Suprapubic skin (tissue), 4 donors: ENCODE results near the gene C1orf167. TPM values are rescaled to one million over a fixed set of nuclear protein-coding genes. Genes with fewer than 3 reads are reported as not detected.

Experiments used
- DNase-seq, 2 donors: peaks; one replicate each; pipeline ENCODE4 v3.0.0-alpha.2; 2019; ENCODE audit warnings: low spot score in 2 of 2
- H3K27ac ChIP-seq: fragments of 200-600 bp; sonication (generic); one replicate; pipeline ENCODE4 v1.5.1; 2019
- H3K27me3 ChIP-seq: fragments of 200-600 bp; sonication (generic); one replicate; pipeline ENCODE4 v1.5.1; 2019
- H3K36me3 ChIP-seq: fragments of 200-600 bp; sonication (generic); one replicate; pipeline ENCODE4 v1.5.1; 2019
- H3K4me1 ChIP-seq: fragments of 200-600 bp; sonication (generic); one replicate; pipeline ENCODE4 v1.5.1; 2019
- H3K4me3 ChIP-seq: fragments of 200-600 bp; sonication (generic); one replicate; pipeline ENCODE4 v1.5.1; 2019; ENCODE audit warnings: mild to moderate bottlenecking
- H3K9me3 ChIP-seq: fragments of 200-600 bp; sonication (generic); one replicate; pipeline ENCODE4 v1.5.1; 2019
- CTCF ChIP-seq, 2 donors: fragments of 200-600 bp in 1 of 2; fragments of 450-650 bp in 1 of 2; sonication (generic) in 1 of 2; IDR thresholded peaks; one replicate each; pipeline ENCODE4 v1.5.1; 2016 to 2019; ENCODE audit warnings: antibody characterized with exemption in 2 of 2, mild to moderate bottlenecking in 1 of 2, moderate library complexity in 1 of 2
- EP300 ChIP-seq: sonication (generic); formaldehyde crosslinking; IDR thresholded peaks from one replicate; pipeline ENCODE4 v1.6.1; 2017; ENCODE audit warnings: antibody characterized with exemption
- POLR2A ChIP-seq, 2 donors: fragments of 450-650 bp; IDR thresholded peaks; one replicate each; pipeline ENCODE4 v1.6.1; 2017; ENCODE audit warnings: antibody characterized with exemption in 2 of 2, mild to moderate bottlenecking in 2 of 2, moderate library complexity in 2 of 2
- POLR2AphosphoS5 ChIP-seq, 3 donors: sonication (generic); formaldehyde crosslinking; IDR thresholded peaks; one replicate each; pipeline ENCODE4 v1.6.1; 2017; ENCODE audit warnings: antibody characterized with exemption in 3 of 3
- WGBS: methylation state at CpG from one replicate; pipeline ENCODE4 v1.1.5; 2018; 5-methylcytosine and 5-hydroxymethylcytosine counted together
- total RNA-seq, 4 donors: library from RNA; depleted of rRNA; stranded (reverse); fragments of >200 nt; gene quantifications; one replicate each; pipeline ENCODE4 v1.1.0, GENCODE V29; 2016

Gene C1orf167
- total RNA-seq, 4 donors from 2014 or later = 1.1 to 6.1 TPM; not detected in 2

- Histone ChIP-seq H3K27ac (no peak overlapping the region), H3K36me3 (peaks cover 61% of the 10 kb centered on the region)
These were observed 13.4 kb upstream of the C1orf167 start for GRCh38 chr1:11748294-11749202.

GRCh38 chr1:11749203-11749689, 12.7 kb upstream of the C1orf167 start:
- WGBS = 69% methylated on average over 9 of the region's 9 CpGs
- no peaks in the 10 kb centered on the region for H3K9me3 ChIP-seq
- H3K4me3 ChIP-seq = no peak overlapping the region
- H3K4me1 ChIP-seq = peaks cover 8% of the 10 kb centered on the region
- no peak overlapping the region for H3K27ac ChIP-seq
- no peaks in the 10 kb centered on the region for H3K27me3 ChIP-seq
- no peak for DNase-seq
- peaks cover 61% of the 10 kb centered on the region for H3K36me3 ChIP-seq
- TF ChIP-seq CTCF (IDR thresholded peaks at IDR 0.05) = peak; percentile 46 to 50
- no peak for TF ChIP-seq EP300
- TF ChIP-seq POLR2AphosphoS5 (IDR thresholded peaks at IDR 0.05) = no peak
- TF ChIP-seq POLR2A (IDR thresholded peaks at IDR 0.05) = no peak

More at GRCh38 chr1:11748294-11749202, 13.4 kb upstream of the C1orf167 start:
- TF ChIP-seq POLR2A (IDR thresholded peaks at IDR 0.05) (no peak), POLR2AphosphoS5 (IDR thresholded peaks at IDR 0.05) (no peak), EP300 (no peak), CTCF (IDR thresholded peaks at IDR 0.05) (no peak)
- Histone ChIP-seq H3K9me3 (no peaks in the 10 kb centered on the region), H3K4me3 (no peak overlapping the region), H3K27me3 (no peaks in the 10 kb centered on the region), H3K4me1 (peaks cover 8% of the 10 kb centered on the region)
- 92% methylated on average over 24 of the region's 27 CpGs for WGBS
- no peak for DNase-seq

- DNase-seq = no peak
- Histone ChIP-seq H3K9me3 (no peaks in the 10 kb centered on the region), H3K27ac (no peak overlapping the region), H3K27me3 (no peaks in the 10 kb centered on the region), H3K36me3 (peaks cover 60% of the 10 kb centered on the region), H3K4me3 (no peak overlapping the region), H3K4me1 (peaks cover 8% of the 10 kb centered on the region)
- TF ChIP-seq POLR2A (IDR thresholded peaks at IDR 0.05) (no peak), CTCF (IDR thresholded peaks at IDR 0.05) (no peak)
- WGBS = 100% methylated on average over 2 of the region's 15 CpGs
These were observed 12.0 kb upstream of the C1orf167 start for GRCh38 chr1:11749996-11750395.

- Histone ChIP-seq H3K36me3 (peaks cover 49% of the 10 kb centered on the region), H3K4me3 (no peak overlapping the region), H3K27ac (no peak overlapping the region), H3K4me1 (peaks cover 6% of the 10 kb centered on the region), H3K9me3 (no peaks in the 10 kb centered on the region), H3K27me3 (no peaks in the 10 kb centered on the region)
- TF ChIP-seq CTCF (IDR thresholded peaks at IDR 0.05) = no peak
- TF ChIP-seq POLR2AphosphoS5 (IDR thresholded peaks at IDR 0.05) = no peak
- TF ChIP-seq EP300 = no peak
- no peak for TF ChIP-seq POLR2A (IDR thresholded peaks at IDR 0.05)
- DNase-seq = no peak
- WGBS = 96% methylated on average over 4 of the region's 9 CpGs
These were observed 10.9 kb upstream of the C1orf167 start for GRCh38 chr1:11751087-11751486.

- H3K36me3 ChIP-seq = peaks cover 38% of the 10 kb centered on the region
- DNase-seq = no peak
- H3K27me3 ChIP-seq = no peaks in the 10 kb centered on the region
- TF ChIP-seq POLR2A (IDR thresholded peaks at IDR 0.05) (no peak), EP300 (no peak), POLR2AphosphoS5 (IDR thresholded peaks at IDR 0.05) (no peak), CTCF (IDR thresholded peaks at IDR 0.05) (no peak)
- no peaks in the 10 kb centered on the region for H3K9me3 ChIP-seq
- H3K4me3 ChIP-seq = no peak overlapping the region
- 64% methylated on average over 17 of the region's 17 CpGs for WGBS
- H3K4me1 ChIP-seq = peaks cover 6% of the 10 kb centered on the region
- H3K27ac ChIP-seq = no peak overlapping the region
These were observed 9.5 kb upstream of the C1orf167 start for GRCh38 chr1:11752359-11753088.
